ENCODE measurements around the gene CCR6.
"Not testable (repeated sequence)": the region's sequence is repeated elsewhere in the genome, so short reads cannot be mapped to it uniquely, and the experiment has no call there.

Gene CCR6

DNA sequence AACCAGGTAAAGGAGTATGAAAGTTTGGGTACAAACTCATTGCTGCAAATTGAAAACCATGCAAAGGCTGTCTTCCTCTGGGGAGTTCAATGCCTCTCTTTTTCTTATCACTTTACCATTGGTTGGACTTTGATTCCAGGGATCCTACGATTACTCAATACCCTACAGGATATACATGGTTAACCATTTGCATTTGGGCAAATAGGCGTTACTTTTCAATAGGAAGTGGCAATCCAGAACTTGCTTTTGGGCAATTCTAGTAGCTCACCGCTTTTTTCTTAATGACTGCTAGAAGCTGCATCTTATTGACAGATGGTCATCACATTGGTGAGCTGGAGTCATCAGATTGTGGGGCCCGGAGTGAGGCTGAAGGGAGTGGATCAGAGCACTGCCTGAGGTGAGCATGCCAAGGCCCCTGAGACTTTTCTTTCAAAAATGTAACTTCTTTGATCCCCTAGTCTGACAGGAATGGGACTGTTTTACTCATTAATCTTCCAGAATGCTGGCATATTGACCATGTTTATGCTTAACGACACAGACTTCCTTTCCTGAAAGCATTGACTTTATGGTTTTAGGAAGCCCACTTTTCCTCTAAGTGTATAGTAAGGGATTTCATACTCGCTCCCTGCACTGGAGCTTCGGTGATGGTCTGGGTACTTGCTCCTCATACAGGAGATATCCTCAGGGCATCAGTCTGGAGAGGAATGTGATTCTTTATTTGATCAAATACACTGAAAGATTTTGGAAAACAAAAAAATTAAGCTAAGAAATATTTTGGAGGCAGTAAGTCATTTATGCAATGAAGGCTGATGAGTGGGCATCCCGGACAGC is at the start of gene CCR6:
Gene CCR6 (plus strand): TSS at position 270 of the 831 bp plus-strand sequence. CDS start 13,039 bp downstream, outside the sequence.
- DNase-seq, result no peak

- no peak for DNase-seq
Measured at GRCh38 chr6:167073679-167074274, 49.1 kb upstream of the CCR6 start.

GRCh38 chr6:167077241-167077932 is 45.5 kb upstream of the CCR6 start:
- no peak for DNase-seq

- no peak for DNase-seq
Measured at GRCh38 chr6:167078745-167079144, 44.2 kb upstream of the CCR6 start.

DNA sequence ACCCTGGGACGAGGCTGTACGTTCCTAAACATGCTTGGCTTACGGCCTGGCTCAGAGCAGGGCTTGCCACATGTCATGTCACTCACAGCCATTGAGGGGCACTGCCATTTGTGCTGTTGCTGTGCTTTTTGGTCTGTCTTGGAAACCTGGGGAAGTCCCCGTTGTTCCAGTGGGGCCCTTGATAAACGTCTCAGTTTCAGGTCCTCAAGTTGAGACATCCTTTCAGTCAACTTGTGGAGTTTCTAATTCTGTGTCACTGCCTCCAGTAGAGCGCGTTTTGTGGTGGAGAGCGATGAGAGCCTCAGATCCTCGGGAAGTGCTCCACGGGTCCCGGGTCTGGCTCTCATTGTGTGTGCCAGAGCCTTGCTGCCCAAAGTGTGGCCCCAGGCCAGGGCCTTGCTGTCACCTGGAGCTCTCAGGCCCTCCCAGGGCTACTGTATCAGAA is 43.0 kb upstream of the CCR6 start:
- no peak for DNase-seq

GRCh38 chr6:167087857-167088354 is 35.0 kb upstream of the CCR6 start:
- DNase-seq, result no peak

DNA sequence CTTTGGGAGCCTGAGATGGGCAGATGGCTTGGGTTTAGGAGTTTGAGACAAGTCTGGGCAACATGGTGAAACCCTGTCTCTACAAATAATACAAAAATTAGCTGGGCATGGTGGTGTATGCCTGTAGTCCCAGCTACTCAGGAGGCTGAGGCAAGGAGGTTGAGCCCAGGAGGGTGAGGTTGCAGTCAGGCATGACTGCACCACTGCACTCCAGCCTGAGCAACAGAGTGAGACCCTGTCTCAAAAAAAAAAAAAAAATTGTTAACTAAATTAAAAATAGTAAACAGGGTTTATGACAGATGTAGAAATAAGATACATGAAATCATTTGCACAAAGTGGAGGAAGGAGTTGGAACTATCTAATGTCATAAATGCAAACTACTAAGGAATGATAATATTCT is 34.2 kb upstream of the CCR6 start:
- not testable (repeated sequence) for DNase-seq

- DNase-seq, result no peak
Measured at GRCh38 chr6:167089243-167090142, 33.4 kb upstream of the CCR6 start.

- no peak for DNase-seq
Measured at GRCh38 chr6:167090171-167090570, 32.7 kb upstream of the CCR6 start.

DNA sequence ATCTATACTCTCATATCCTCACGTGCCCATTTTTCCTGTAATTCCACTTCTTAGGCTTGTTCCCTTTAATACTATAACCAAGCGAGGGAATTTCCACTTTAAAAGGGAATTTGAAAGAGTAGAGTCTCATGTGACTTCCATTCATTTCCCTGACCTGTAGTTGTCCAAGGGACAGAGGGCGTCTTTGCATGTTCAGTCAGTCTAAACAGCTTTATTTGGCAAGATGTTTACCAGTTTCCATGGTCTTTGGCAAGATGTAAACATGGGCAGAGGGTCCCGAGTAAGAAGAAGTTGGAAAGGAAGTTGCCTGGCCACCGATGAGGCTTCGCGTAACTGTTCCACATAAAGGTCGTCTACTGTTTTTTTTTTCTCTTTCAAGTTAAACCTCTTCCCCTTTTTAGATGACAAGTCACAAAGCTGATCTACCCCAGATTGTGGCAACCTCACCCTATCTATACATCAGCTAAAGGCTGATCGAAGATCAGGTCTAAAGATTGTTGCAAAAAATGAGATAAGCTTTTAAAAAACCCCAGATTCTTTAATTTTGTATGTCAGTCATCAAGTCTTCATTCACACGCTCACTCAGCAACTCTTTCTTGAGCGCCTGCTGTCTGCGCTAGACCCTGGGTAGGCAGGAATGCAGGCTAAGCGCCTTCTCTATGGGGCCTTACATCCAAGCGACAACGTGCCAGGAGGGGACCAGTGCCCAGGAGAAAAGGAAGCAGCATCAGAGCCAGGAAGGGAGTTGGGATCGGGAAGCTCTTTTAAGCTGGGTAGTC is 31.7 kb upstream of the CCR6 start:
- no peak for DNase-seq

GRCh38 chr6:167091805-167092107 is 31.1 kb upstream of the CCR6 start:
- no peak for DNase-seq

GRCh38 chr6:167092672-167093339 is 30.1 kb upstream of the CCR6 start:
- no peak for DNase-seq

DNA sequence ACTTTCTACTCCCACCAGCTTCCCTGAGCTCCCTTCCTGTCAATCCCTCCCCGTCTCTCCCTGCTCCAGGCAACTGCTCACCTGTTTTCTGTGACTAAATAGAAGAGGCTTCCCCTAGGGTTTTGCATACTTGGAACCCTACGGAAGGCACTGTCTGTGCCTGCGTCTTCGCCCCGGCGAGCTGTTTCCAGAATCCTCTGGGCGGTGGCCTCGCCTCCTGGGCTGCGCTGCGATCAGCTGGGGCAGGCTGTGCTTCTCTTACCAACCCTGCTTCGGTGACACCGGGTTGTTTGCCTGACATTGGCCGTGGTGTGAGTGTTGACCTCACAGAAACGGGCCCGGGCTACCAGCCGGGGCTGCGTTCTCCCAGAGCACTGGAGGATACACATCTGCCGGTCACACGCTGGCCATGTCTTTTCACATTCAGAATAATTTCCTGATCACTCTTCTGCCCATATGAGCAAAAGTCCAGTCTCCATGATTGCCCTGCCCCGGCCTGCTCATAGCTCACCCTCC is 29.4 kb upstream of the CCR6 start:
- DNase-seq, result no peak

DNA sequence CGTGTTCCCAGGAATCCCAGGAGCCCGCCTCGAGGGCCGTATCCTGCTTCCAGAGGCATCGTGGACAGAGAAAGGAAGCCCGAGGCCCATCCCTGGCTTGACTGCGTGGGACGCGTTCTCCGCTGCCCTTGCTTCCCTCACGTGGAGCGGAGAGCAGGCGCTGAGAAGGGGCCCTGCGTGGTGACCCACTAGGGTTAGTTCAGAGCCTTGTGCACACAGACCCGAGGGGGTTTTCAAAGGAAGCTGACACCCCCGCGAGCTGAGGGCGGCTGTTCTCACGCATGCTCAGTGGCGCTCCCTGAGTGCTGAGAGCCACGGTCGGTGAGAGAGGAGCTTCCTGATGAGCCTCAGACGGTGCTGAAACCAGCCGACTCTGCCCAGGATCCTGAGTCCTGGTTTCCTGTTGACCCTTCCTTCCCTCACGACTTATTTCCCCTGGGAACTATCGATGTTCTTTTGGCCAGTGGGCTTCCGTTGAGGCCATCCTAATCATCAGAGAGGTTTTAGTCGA is 28.9 kb upstream of the CCR6 start:
- DNase-seq, result no peak

GRCh38 chr6:167094436-167094819 is 28.5 kb upstream of the CCR6 start:
- DNase-seq, result no peak

DNA sequence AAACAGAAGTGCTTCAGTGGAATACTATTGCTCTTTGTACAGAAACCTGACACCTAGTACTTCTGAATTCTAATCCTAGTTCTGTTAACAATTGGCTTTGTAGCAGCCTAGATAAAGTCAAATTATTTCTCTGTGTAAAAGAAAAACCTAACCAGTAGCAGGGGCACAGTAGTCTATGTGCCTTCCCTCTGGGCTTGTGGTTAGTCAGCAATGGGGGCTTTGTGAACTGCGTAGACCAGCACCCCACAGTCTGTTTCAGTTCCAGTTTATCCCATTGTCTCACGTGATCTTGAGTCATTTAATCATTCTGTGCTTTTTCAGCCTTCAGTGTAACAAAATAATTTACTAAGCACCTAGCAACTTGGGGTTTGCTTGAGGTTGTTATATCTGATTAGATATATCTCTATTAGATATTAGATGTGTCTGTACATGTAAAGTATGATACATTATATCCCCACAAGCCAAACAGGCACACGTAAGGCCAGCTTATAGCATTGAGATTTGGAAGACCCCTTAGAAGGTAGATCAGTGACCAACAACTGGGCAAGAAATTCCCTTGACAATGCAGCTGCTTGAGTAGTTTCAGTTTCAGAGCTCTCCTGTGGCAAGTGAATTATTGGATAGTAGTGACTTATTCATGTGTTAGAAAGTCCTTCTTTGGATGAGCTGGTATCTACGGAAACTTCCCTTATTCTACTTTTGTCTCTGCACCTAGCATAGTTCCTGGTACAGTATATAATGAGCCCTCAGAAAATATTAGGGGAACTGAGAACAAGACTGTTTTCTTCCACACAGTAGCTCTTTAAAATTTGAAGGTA is 27.9 kb upstream of the CCR6 start:
- DNase-seq, result peak; percentile 6

GRCh38 chr6:167095888-167096287 is 27.0 kb upstream of the CCR6 start:
- no peak for DNase-seq

DNA sequence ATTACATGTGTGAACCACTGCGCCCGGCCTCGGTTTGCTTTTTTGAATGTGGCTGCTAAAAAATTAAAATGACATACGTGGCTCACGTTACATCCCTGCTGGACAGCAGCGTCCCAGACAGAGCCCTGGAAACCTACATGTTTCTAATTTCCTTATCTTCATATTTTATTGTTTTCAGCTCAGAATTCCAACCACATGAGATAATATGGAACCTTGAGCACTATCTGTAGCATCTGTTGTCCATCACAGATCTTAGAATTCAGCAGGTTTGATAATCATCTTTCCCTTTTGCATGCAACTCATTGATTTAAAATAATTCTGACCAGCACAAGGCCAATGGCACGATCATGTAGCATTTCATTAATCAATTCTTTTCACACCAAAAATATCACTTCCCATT is 25.9 kb upstream of the CCR6 start:
- no peak for DNase-seq

GRCh38 chr6:167097770-167098169 is 25.1 kb upstream of the CCR6 start:
- no peak for DNase-seq

- no peak for DNase-seq
Measured at GRCh38 chr6:167098825-167099225, 24.1 kb upstream of the CCR6 start.
